CD8-positive, alpha-beta memory T cell (primary cell): ENCODE data around the gene CROCC. TPM values are rescaled to one million over a fixed set of nuclear protein-coding genes. Genes with fewer than 3 reads are reported as not detected.
"Not testable (repeated sequence)": the region's sequence is repeated elsewhere in the genome, so short reads cannot be mapped to it uniquely, and the experiment has no call there.

Experiments
- CTCF ChIA-PET: fragments of 350-600 bp; sonication (Branson Sonifier 250); formaldehyde crosslinking; loops from one replicate; lab custom pipeline; 2021; ENCODE audit warnings: antibody characterized with exemption; lab: Charles Lee
- POLR2A ChIA-PET: fragments of 350-600 bp; sonication (Branson Sonifier 250); formaldehyde crosslinking; loops from one replicate; lab custom pipeline; 2021; ENCODE audit warnings: antibody characterized with exemption; lab: Charles Lee
- DNase-seq, 5 donors: peaks; one replicate each; pipeline versions ENCODE4 v3.0.0 to v3.0.0-alpha.2; 2020 to 2022; ENCODE audit warnings: mixed read lengths in 1 of 5
- H3K27ac ChIP-seq: one replicate; pipeline ENCODE4 v1.7.0; 2013; ENCODE audit warnings: low read depth, mild to moderate bottlenecking, low read length, moderate library complexity
- H3K27me3 ChIP-seq: 2 replicates; pipeline ENCODE4 v1.7.0; 2013; ENCODE audit warnings: low read length, mild to moderate bottlenecking; ENCODE audit not compliant: insufficient read depth, poor library complexity, severe bottlenecking
- H3K36me3 ChIP-seq: 2 replicates; pipeline ENCODE4 v1.7.0; 2013; ENCODE audit warnings: mild to moderate bottlenecking, low read length, moderate library complexity; ENCODE audit not compliant: insufficient read depth
- H3K4me1 ChIP-seq: 2 replicates; pipeline ENCODE4 v1.7.0; 2013; ENCODE audit warnings: mild to moderate bottlenecking, low read length, moderate library complexity; ENCODE audit not compliant: insufficient read depth
- H3K4me3 ChIP-seq: 2 replicates; pipeline ENCODE4 v1.7.0; 2013; ENCODE audit warnings: mild to moderate bottlenecking, low read length
- H3K9me3 ChIP-seq: 2 replicates; pipeline ENCODE4 v1.7.0; 2013; ENCODE audit warnings: mild to moderate bottlenecking, low read length
- H3K27ac Mint-ChIP-seq, 8 donors: one replicate each; pipeline ENCODE4 v1.8.0; 2020 to 2021; ENCODE audit warnings: mixed read lengths in 8 of 8, mild to moderate bottlenecking in 6 of 8, inconsistent platforms in 3 of 8, moderate library complexity in 3 of 8
- H3K27me3 Mint-ChIP-seq, 2 donors: one replicate each; pipeline ENCODE4 v1.8.0; 2020 to 2021; ENCODE audit warnings: mixed read lengths in 2 of 2, mild to moderate bottlenecking in 1 of 2, moderate library complexity in 1 of 2
- H3K36me3 Mint-ChIP-seq, 3 donors: one replicate each; pipeline ENCODE4 v1.8.0; 2020 to 2021; ENCODE audit warnings: mixed read lengths in 3 of 3, inconsistent platforms in 1 of 3, mild to moderate bottlenecking in 1 of 3
- H3K4me1 Mint-ChIP-seq, 3 donors: one replicate each; pipeline ENCODE4 v1.8.0; 2020 to 2021; ENCODE audit warnings: mixed read lengths in 3 of 3, inconsistent platforms in 1 of 3, mild to moderate bottlenecking in 1 of 3
- H3K4me3 Mint-ChIP-seq, 7 donors: one replicate each; pipeline ENCODE4 v1.8.0; 2020 to 2021; ENCODE audit warnings: mixed read lengths in 7 of 7, mild to moderate bottlenecking in 6 of 7, moderate library complexity in 4 of 7, inconsistent platforms in 2 of 7
- H3K9me3 Mint-ChIP-seq, 5 donors: one replicate each; pipeline ENCODE4 v1.8.0; 2020 to 2022; ENCODE audit warnings: mixed read lengths in 5 of 5, mild to moderate bottlenecking in 3 of 5, moderate library complexity in 2 of 5, inconsistent platforms in 1 of 5
- polyA plus RNA-seq: library from polyadenylated mRNA; unstranded; fragments of 300-500 nt; fragmentation: Illumina TruSeq; gene quantifications from one replicate; pipeline ENCODE4 v1.2.3, GENCODE V29; 2021
- total RNA-seq, 2 experiments: library from RNA; stranded (reverse); gene quantifications; one replicate each; pipeline ENCODE4 v1.2.3, GENCODE V29; 2021

CROCC gene
- total and polyA plus RNA-seq, 3 experiments from 2014 or later: 6.9 to 30.1 (median 25.6) TPM

GRCh38 chr1:16894338-16894737, 27.4 kb upstream of the CROCC start:
- H3K9me3 ChIP-seq, H3K36me3 ChIP-seq, H3K4me3 ChIP-seq, DNase-seq, H3K9me3 Mint-ChIP-seq, POLR2A ChIA-PET, CTCF ChIA-PET, H3K27ac ChIP-seq, H3K27me3 ChIP-seq, H3K36me3 Mint-ChIP-seq, H3K27me3 Mint-ChIP-seq: not testable (repeated sequence)
- H3K4me3 Mint-ChIP-seq: peak overlapping the region in 4 of 7 donors; percentile 23 to 82 (median 54)
- peak overlapping the region in 7 of 8 donors; percentile 91 to 100 (median 100) for H3K27ac Mint-ChIP-seq
- peaks cover 19% of the 10 kb centered on the region for H3K4me1 ChIP-seq
- H3K4me1 Mint-ChIP-seq: peaks cover 27 to 53% (median 46%) of the 10 kb centered on the region in 3 donors

- POLR2A ChIA-PET, H3K36me3 Mint-ChIP-seq: not testable (repeated sequence)
Measured at GRCh38 chr1:16895233-16895597, 26.5 kb upstream of the CROCC start.

GRCh38 chr1:16895598-16896315, 26.0 kb upstream of the CROCC start, which contains the start of gene RNU1-2:
RNU1-2 (plus strand) TSS chr1:16895980.
- Mint-ChIP-seq H3K4me3 (peak within 1 kb of the TSS; percentile 69 to 92 (median 82)), H3K4me1 (peaks cover 21 to 44% (median 40%) of the 10 kb centered on the region in 3 donors), H3K27ac (peak within 1 kb of the TSS; percentile 93 to 100 (median 100))
- H3K36me3 Mint-ChIP-seq, H3K27me3 ChIP-seq, H3K9me3 ChIP-seq, CTCF ChIA-PET, H3K27me3 Mint-ChIP-seq, H3K36me3 ChIP-seq, H3K9me3 Mint-ChIP-seq: not testable (repeated sequence)
- peak; percentile 51 to 93 (median 83) for DNase-seq
- H3K27ac ChIP-seq: peak within 1 kb of the TSS; percentile 94
- peak within 1 kb of the TSS; percentile 60 for H3K4me3 ChIP-seq
- peaks cover 14% of the 10 kb centered on the region for H3K4me1 ChIP-seq
- POLR2A ChIA-PET: interaction anchor here (1.7 kb wide), 1 partner anchor 9 kb away, joined by 10 read pairs; no protein-coding TSS in a partner anchor

More at GRCh38 chr1:16895233-16895597, 26.5 kb upstream of the CROCC start:
- Histone ChIP-seq H3K4me3 (peak overlapping the region; percentile 18), H3K4me1 (peaks cover 13% of the 10 kb centered on the region), H3K27ac (peak overlapping the region; percentile 94)
- CTCF ChIA-PET, H3K9me3 Mint-ChIP-seq, DNase-seq, H3K27me3 Mint-ChIP-seq, H3K27me3 ChIP-seq, H3K36me3 ChIP-seq, H3K9me3 ChIP-seq: not testable (repeated sequence)
- peak overlapping the region; percentile 91 to 100 (median 100) for H3K27ac Mint-ChIP-seq
- peaks cover 20 to 44% (median 38%) of the 10 kb centered on the region in 3 donors for H3K4me1 Mint-ChIP-seq
- H3K4me3 Mint-ChIP-seq: peak overlapping the region; percentile 53 to 92 (median 82)

- H3K9me3 ChIP-seq, H3K36me3 Mint-ChIP-seq, H3K27me3 Mint-ChIP-seq, H3K27me3 ChIP-seq, H3K36me3 ChIP-seq, H3K9me3 Mint-ChIP-seq, CTCF ChIA-PET: not testable (repeated sequence)
- Mint-ChIP-seq H3K4me3 (peak overlapping the region; percentile 69 to 92 (median 82)), H3K4me1 (peaks cover 28 to 51% (median 47%) of the 10 kb centered on the region in 3 donors), H3K27ac (peak overlapping the region; percentile 93 to 100 (median 100))
- peak overlapping the region; percentile 94 for H3K27ac ChIP-seq
- POLR2A ChIA-PET: interaction anchor here (1.7 kb wide), 1 partner anchor 9 kb away, joined by 10 read pairs; no protein-coding TSS in a partner anchor
- H3K4me3 ChIP-seq: peak overlapping the region; percentile 60
- H3K4me1 ChIP-seq: peaks cover 21% of the 10 kb centered on the region
- DNase-seq: peak; percentile 35 to 71 (median 66)
Measured at GRCh38 chr1:16896316-16897055, 25.2 kb upstream of the CROCC start.

GRCh38 chr1:16897653-16898052, 24.1 kb upstream of the CROCC start:
- H3K27ac ChIP-seq, H3K4me3 ChIP-seq, H3K9me3 Mint-ChIP-seq, POLR2A ChIA-PET, H3K27me3 ChIP-seq, H3K36me3 Mint-ChIP-seq, CTCF ChIA-PET, H3K27me3 Mint-ChIP-seq, DNase-seq, H3K36me3 ChIP-seq, H3K9me3 ChIP-seq: not testable (repeated sequence)
- Mint-ChIP-seq H3K27ac (peak overlapping the region in 7 of 8 donors; percentile 35 to 100 (median 87)), H3K4me3 (peak overlapping the region; percentile 12 to 79 (median 36)), H3K4me1 (peaks cover 32 to 55% (median 52%) of the 10 kb centered on the region in 3 donors)
- H3K4me1 ChIP-seq: peaks cover 27% of the 10 kb centered on the region

- POLR2A ChIA-PET, DNase-seq, H3K4me3 ChIP-seq, H3K9me3 Mint-ChIP-seq, H3K36me3 ChIP-seq, H3K27ac ChIP-seq, CTCF ChIA-PET, H3K9me3 ChIP-seq, H3K36me3 Mint-ChIP-seq, H3K27me3 ChIP-seq, H3K27me3 Mint-ChIP-seq: not testable (repeated sequence)
- H3K4me1 Mint-ChIP-seq: peaks cover 32 to 55% (median 52%) of the 10 kb centered on the region in 3 donors
- H3K4me3 Mint-ChIP-seq: peak overlapping the region in 2 of 7 donors; percentile 54 to 79
- peak overlapping the region in 4 of 8 donors; percentile 21 to 95 (median 65) for H3K27ac Mint-ChIP-seq
- peaks cover 33% of the 10 kb centered on the region for H3K4me1 ChIP-seq
Measured at GRCh38 chr1:16898298-16898697, 23.4 kb upstream of the CROCC start.

- Mint-ChIP-seq H3K27ac (peak overlapping the region in 1 of 8 donors; percentile 21), H3K4me1 (peaks cover 32 to 55% (median 52%) of the 10 kb centered on the region in 3 donors)
- H3K4me3 Mint-ChIP-seq, H3K27me3 ChIP-seq, POLR2A ChIA-PET, H3K9me3 Mint-ChIP-seq, H3K27ac ChIP-seq, H3K27me3 Mint-ChIP-seq, H3K4me3 ChIP-seq, CTCF ChIA-PET, H3K36me3 ChIP-seq, H3K9me3 ChIP-seq, H3K36me3 Mint-ChIP-seq, DNase-seq: not testable (repeated sequence)
- peaks cover 38% of the 10 kb centered on the region for H3K4me1 ChIP-seq
Measured at GRCh38 chr1:16899020-16899419, 22.7 kb upstream of the CROCC start.

GRCh38 chr1:16900751-16901150, 21.0 kb upstream of the CROCC start:
- H3K36me3 Mint-ChIP-seq: peaks cover 0 to 3% (median 0%) of the 10 kb centered on the region in 3 donors

More at GRCh38 chr1:16900751-16901150, 21.0 kb upstream of the CROCC start:
- POLR2A ChIA-PET: no interaction called here
- Histone ChIP-seq H3K27ac (no peak overlapping the region), H3K4me3 (no peak overlapping the region), H3K4me1 (peaks cover 44% of the 10 kb centered on the region), H3K27me3 (no peaks in the 10 kb centered on the region), H3K36me3 (no peaks in the 10 kb centered on the region), H3K9me3 (no peaks in the 10 kb centered on the region)
- peak overlapping the region in 3 of 8 donors; percentile 35 to 87 (median 66) for H3K27ac Mint-ChIP-seq
- no peak for DNase-seq
- H3K9me3 Mint-ChIP-seq: no peaks in the 10 kb centered on the region
- H3K4me3 Mint-ChIP-seq: peak overlapping the region in 2 of 7 donors; percentile 24 to 30
- peaks cover 0 to 10% of the 10 kb centered on the region in 2 donors for H3K27me3 Mint-ChIP-seq
- CTCF ChIA-PET: no interaction called here
- H3K4me1 Mint-ChIP-seq: peaks cover 29 to 41% (median 41%) of the 10 kb centered on the region in 3 donors
